A172 (cell line): ENCODE results near the gene SPOCK1. TPM values are rescaled to one million over a fixed set of nuclear protein-coding genes. Genes with fewer than 3 reads are reported as not detected.
A peak's percentile ranks its signal among the peaks of the same experiment; 100 is the strongest.

Experiments used
- DNase-seq: peaks from one replicate; pipeline ENCODE4 v3.0.0-alpha.2; 2015; ENCODE audit warnings: low spot score
- total RNA-seq: library from RNA; depleted of rRNA; stranded (reverse); fragments of >200 nt; shearing (Covaris generic); gene quantifications from 2 replicates; pipeline ENCODE4 v1.2.3, GENCODE V29; 2014

The SPOCK1 gene
- total RNA-seq, 1 experiment from 2014 or later = 6.5 TPM

GRCh38 chr5:137365126-137365865, 133.8 kb downstream of the SPOCK1 start:
- DNase-seq = no peak

- no peak for DNase-seq
Observed at GRCh38 chr5:137361280-137361679, 137.8 kb downstream of the SPOCK1 start.

GRCh38 chr5:137360607-137361006, 138.5 kb downstream of the SPOCK1 start:
- DNase-seq = no peak

GRCh38 chr5:137359941-137360340, 139.2 kb downstream of the SPOCK1 start:
- DNase-seq = no peak

- DNase-seq = no peak
Observed at GRCh38 chr5:137357436-137357835, 141.7 kb downstream of the SPOCK1 start.

GRCh38 chr5:137356127-137356526, 143.0 kb downstream of the SPOCK1 start:
- DNase-seq = no peak

GRCh38 chr5:137355708-137356107, 143.4 kb downstream of the SPOCK1 start:
- DNase-seq = no peak

GRCh38 chr5:137352095-137352494, 147.0 kb downstream of the SPOCK1 start:
- no peak for DNase-seq

GRCh38 chr5:137350791-137351190, 148.3 kb downstream of the SPOCK1 start:
- no peak for DNase-seq

GRCh38 chr5:137348759-137349158, 150.4 kb downstream of the SPOCK1 start:
- DNase-seq = no peak

- no peak for DNase-seq
Observed at GRCh38 chr5:137347865-137348264, 151.3 kb downstream of the SPOCK1 start.

GRCh38 chr5:137346281-137346680, 152.8 kb downstream of the SPOCK1 start:
- no peak for DNase-seq

GRCh38 chr5:137345396-137345795, 153.7 kb downstream of the SPOCK1 start:
- no peak for DNase-seq

GRCh38 chr5:137344723-137345322, 154.3 kb downstream of the SPOCK1 start:
- peak; percentile 48 for DNase-seq

GRCh38 chr5:137344021-137344420, 155.1 kb downstream of the SPOCK1 start:
- DNase-seq = no peak

- DNase-seq = peak; percentile 58
Observed at GRCh38 chr5:137342764-137343163, 156.4 kb downstream of the SPOCK1 start.

GRCh38 chr5:137341831-137342230, 157.3 kb downstream of the SPOCK1 start:
- no peak for DNase-seq

GRCh38 chr5:137340881-137341280, 158.2 kb downstream of the SPOCK1 start:
- DNase-seq = no peak

- no peak for DNase-seq
Observed at GRCh38 chr5:137336565-137337120, 162.5 kb downstream of the SPOCK1 start.

GRCh38 chr5:137336161-137336560, 163.0 kb downstream of the SPOCK1 start:
- no peak for DNase-seq

- DNase-seq = no peak
Observed at GRCh38 chr5:137335493-137335892, 163.6 kb downstream of the SPOCK1 start.

GRCh38 chr5:137333928-137334327, 165.2 kb downstream of the SPOCK1 start:
- no peak for DNase-seq

GRCh38 chr5:137333475-137333874, 165.7 kb downstream of the SPOCK1 start:
- no peak for DNase-seq
